Natural killer cell (primary cell): Measurements from ENCODE around the gene MAB21L2. TPM values are rescaled to one million over a fixed set of nuclear protein-coding genes. Genes with fewer than 3 reads are reported as not detected.
"Not testable (repeated sequence)": the region's sequence is repeated elsewhere in the genome, so short reads cannot be mapped to it uniquely, and the experiment has no call there.

ENCODE experiments used
- ATAC-seq, 3 donors: fragments of 150-1000 bp in 2 of 3; fragments of 200-7000 bp in 1 of 3; cut with Tn5 transposase; 1 replicate in 1 of 3; 2 replicates in 2 of 3; pipeline ENCODE4 v1.10.0; 2021; ENCODE audit warnings: mild to moderate bottlenecking in 2 of 3, moderate library complexity in 2 of 3
- DNase-seq, 2 donors: peaks; one replicate each; pipeline versions ENCODE4 v3.0.0 to v3.0.0-alpha.2; 2013 to 2021; ENCODE audit warnings: mixed read lengths in 1 of 2
- H3K27ac ChIP-seq: one replicate; pipeline ENCODE4 v1.5.1; 2013; ENCODE audit warnings: mild to moderate bottlenecking, low read length
- H3K27me3 ChIP-seq: one replicate; pipeline ENCODE4 v1.6.1; 2013; ENCODE audit warnings: low read length; ENCODE audit not compliant: control insufficient read depth, insufficient read depth
- H3K36me3 ChIP-seq: one replicate; pipeline ENCODE4 v1.6.1; 2013; ENCODE audit warnings: low read length; ENCODE audit not compliant: control insufficient read depth, insufficient read depth
- H3K4me1 ChIP-seq: one replicate; pipeline ENCODE4 v1.6.1; 2013; ENCODE audit warnings: low read length; ENCODE audit not compliant: control insufficient read depth, insufficient read depth
- H3K4me3 ChIP-seq: one replicate; pipeline ENCODE4 v1.5.1; 2013; ENCODE audit warnings: low read length
- H3K9me3 ChIP-seq: one replicate; pipeline ENCODE4 v1.6.1; 2013; ENCODE audit warnings: low read length; ENCODE audit not compliant: control insufficient read depth, insufficient read depth
- H3K27ac Mint-ChIP-seq, 2 donors: one replicate each; pipeline ENCODE4 v1.8.0; 2022; ENCODE audit warnings: mild to moderate bottlenecking in 2 of 2, mixed read lengths in 2 of 2, moderate library complexity in 1 of 2
- H3K27me3 Mint-ChIP-seq, 2 donors: one replicate each; pipeline ENCODE4 v1.8.0; 2022; ENCODE audit warnings: low read depth in 2 of 2, mixed read lengths in 2 of 2
- H3K36me3 Mint-ChIP-seq: one replicate; pipeline ENCODE4 v1.8.0; 2022; ENCODE audit warnings: mixed read lengths
- H3K4me1 Mint-ChIP-seq, 2 donors: one replicate each; pipeline ENCODE4 v1.8.0; 2022; ENCODE audit warnings: mixed read lengths in 2 of 2
- H3K4me3 Mint-ChIP-seq: one replicate; pipeline ENCODE4 v1.8.0; 2022; ENCODE audit warnings: mild to moderate bottlenecking, moderate library complexity, mixed read lengths
- H3K9me3 Mint-ChIP-seq, 2 donors: one replicate each; pipeline ENCODE4 v1.8.0; 2022; ENCODE audit warnings: mixed read lengths in 2 of 2
- WGBS: methylation state at CpG from one replicate; pipeline ENCODE4 v1.1.7; 2013; ENCODE audit warnings: missing lambda C conversion rate; ENCODE audit not compliant: insufficient coverage; 5-methylcytosine and 5-hydroxymethylcytosine counted together
- intact Hi-C: fragments of 100-400 bp; cut with micrococcal nuclease; formaldehyde crosslinking; loops from one replicate; pipeline ENCODE4 v1.14.2; 2022
- total RNA-seq, 4 donors: library from RNA; stranded (reverse); fragments of 120-200 nt in 1 of 4; gene quantifications; one replicate each; pipeline versions ENCODE4 v1.2.3 to v1.2.4, GENCODE V29; 2013 to 2022
- TF ChIP-seq, protein P1 (sequence below): fragments of 200-600 bp; IDR thresholded peaks from one replicate; pipeline ENCODE4 v1.8.0; 2022; ENCODE audit warnings: antibody characterized with exemption

Gene MAB21L2
- total RNA-seq, result not detected
- total RNA-seq (2013), result not detected

DNA sequence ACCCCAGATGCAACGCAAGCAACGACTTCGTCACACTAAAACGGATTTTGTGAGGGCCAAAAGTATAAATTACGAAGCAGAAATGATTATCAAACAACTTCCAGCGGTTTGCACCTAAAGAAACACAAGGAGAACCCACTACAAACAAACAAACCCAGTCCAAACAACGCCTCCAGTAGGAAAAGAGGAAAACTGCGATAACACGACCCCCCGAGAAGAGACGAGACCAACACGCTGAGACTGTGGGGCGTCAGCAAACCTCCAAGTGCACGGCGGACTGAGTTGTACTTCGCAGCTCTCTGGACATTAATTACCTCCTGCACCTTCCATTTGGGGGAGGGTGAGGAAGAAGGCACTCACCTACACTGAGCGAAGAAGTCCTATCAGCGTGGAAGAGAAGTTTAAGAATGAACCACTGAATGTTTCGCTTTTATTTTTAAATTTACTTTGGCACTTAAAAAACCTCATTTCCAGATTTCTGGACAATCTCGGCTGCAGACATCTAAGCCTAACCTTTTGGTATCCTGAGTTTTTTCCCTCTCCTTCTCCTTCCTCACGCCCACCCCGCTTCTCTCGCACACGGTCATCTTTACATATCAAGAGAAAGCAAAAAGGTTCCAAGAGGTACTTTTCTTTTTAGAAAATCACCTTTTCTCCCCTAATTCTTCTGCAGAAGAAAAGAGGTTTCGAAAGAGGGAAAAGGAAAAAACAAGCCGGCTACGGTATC is at the start of gene MAB21L2:
TSS of gene MAB21L2 (plus strand) at position 6 of the 727 bp plus-strand sequence. CDS start 879 bp downstream, outside the sequence.
- Mint-ChIP-seq H3K36me3 (peaks cover 7% of the 10 kb centered on the region), H3K9me3 (no peaks in the 10 kb centered on the region), H3K27me3 (no peaks in the 10 kb centered on the region), H3K4me1 (no peaks in the 10 kb centered on the region), H3K4me3 (no peak within 1 kb of the TSS), H3K27ac (no peak within 1 kb of the TSS)
- H3K9me3 ChIP-seq, result peaks cover 8% of the 10 kb centered on the region
- ATAC-seq, result no peak
- DNase-seq, result no peak
- peaks cover 15% of the 10 kb centered on the region for H3K36me3 ChIP-seq
- intact Hi-C loops, result no loop called here
- 98% methylated on average over 27 of the region's 27 CpGs for WGBS
- H3K4me1 ChIP-seq, result no peaks in the 10 kb centered on the region
- H3K27ac ChIP-seq, result no peak within 1 kb of the TSS
- TF ChIP-seq, protein P1, sequence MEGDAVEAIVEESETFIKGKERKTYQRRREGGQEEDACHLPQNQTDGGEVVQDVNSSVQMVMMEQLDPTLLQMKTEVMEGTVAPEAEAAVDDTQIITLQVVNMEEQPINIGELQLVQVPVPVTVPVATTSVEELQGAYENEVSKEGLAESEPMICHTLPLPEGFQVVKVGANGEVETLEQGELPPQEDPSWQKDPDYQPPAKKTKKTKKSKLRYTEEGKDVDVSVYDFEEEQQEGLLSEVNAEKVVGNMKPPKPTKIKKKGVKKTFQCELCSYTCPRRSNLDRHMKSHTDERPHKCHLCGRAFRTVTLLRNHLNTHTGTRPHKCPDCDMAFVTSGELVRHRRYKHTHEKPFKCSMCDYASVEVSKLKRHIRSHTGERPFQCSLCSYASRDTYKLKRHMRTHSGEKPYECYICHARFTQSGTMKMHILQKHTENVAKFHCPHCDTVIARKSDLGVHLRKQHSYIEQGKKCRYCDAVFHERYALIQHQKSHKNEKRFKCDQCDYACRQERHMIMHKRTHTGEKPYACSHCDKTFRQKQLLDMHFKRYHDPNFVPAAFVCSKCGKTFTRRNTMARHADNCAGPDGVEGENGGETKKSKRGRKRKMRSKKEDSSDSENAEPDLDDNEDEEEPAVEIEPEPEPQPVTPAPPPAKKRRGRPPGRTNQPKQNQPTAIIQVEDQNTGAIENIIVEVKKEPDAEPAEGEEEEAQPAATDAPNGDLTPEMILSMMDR, result no peak
- H3K4me3 ChIP-seq, result no peak within 1 kb of the TSS
- H3K27me3 ChIP-seq, result no peaks in the 10 kb centered on the region

DNA sequence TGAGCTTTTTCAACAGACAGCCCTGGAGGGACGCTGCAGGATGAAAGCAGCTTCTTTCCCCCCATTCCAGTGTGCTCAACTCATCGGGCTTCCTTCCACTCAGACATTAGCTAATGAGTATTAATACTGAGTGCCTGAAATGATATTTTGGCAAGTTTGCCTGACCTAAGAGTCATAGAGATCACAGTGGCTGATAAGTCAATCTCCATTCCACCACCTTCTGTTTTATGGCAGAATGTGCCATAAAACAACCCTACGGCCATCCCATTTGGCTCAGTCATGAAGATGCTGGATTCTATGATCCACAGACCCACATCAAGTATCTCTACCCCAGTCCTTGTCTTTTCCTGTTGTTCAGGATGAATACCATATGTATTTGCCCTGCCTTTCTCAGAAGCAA is 48.3 kb upstream of the MAB21L2 start:
- Histone ChIP-seq H3K27ac (no peak overlapping the region), H3K27me3 (no peaks in the 10 kb centered on the region), H3K9me3 (no peaks in the 10 kb centered on the region), H3K4me1 (no peaks in the 10 kb centered on the region), H3K4me3 (no peak overlapping the region), H3K36me3 (no peaks in the 10 kb centered on the region)
- Mint-ChIP-seq H3K36me3 (no peaks in the 10 kb centered on the region), H3K27me3 (no peaks in the 10 kb centered on the region), H3K4me3 (no peak overlapping the region), H3K4me1 (peaks cover 5 to 7% of the 10 kb centered on the region in 2 donors), H3K9me3 (no peaks in the 10 kb centered on the region), H3K27ac (no peak overlapping the region)
- TF ChIP-seq, protein P1, result no peak
- 93% methylated on average over 1 of the region's 3 CpGs for WGBS
- ATAC-seq (no peak), DNase-seq (no peak)
- intact Hi-C loops, result no loop called here

DNA sequence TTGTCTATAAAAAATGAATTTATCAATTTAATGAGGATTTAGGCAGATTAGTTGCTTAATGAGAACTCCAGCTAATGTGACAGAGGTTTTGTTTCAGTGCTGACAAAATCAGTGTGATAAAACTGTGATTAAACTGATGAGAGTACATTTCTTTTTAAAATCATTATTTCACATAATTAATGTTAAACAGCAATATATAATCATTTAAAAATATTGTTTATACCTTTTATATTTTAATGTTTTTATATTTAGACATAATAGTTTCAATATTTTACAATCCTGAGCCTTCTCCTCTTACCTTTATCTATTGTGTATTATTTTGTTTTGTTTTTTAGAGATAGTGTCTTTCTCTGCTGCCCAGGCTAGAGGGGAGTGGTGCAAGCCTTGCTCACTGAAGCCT is 47.1 kb upstream of the MAB21L2 start:
- no peaks in the 10 kb centered on the region for H3K36me3 Mint-ChIP-seq
- TF ChIP-seq, protein P1, result no peak
- H3K4me1 ChIP-seq, result no peaks in the 10 kb centered on the region
- no peak overlapping the region for H3K4me3 Mint-ChIP-seq
- H3K9me3 Mint-ChIP-seq, result no peaks in the 10 kb centered on the region
- no peaks in the 10 kb centered on the region for H3K27me3 Mint-ChIP-seq
- ATAC-seq, result no peak
- H3K36me3 ChIP-seq, result no peaks in the 10 kb centered on the region
- H3K27me3 ChIP-seq, result no peaks in the 10 kb centered on the region
- intact Hi-C loops, result no loop called here
- no peak overlapping the region for H3K27ac Mint-ChIP-seq
- no peak for DNase-seq
- no peak overlapping the region for H3K27ac ChIP-seq
- peaks cover 5 to 7% of the 10 kb centered on the region in 2 donors for H3K4me1 Mint-ChIP-seq
- H3K4me3 ChIP-seq, result no peak overlapping the region
- H3K9me3 ChIP-seq, result no peaks in the 10 kb centered on the region

DNA sequence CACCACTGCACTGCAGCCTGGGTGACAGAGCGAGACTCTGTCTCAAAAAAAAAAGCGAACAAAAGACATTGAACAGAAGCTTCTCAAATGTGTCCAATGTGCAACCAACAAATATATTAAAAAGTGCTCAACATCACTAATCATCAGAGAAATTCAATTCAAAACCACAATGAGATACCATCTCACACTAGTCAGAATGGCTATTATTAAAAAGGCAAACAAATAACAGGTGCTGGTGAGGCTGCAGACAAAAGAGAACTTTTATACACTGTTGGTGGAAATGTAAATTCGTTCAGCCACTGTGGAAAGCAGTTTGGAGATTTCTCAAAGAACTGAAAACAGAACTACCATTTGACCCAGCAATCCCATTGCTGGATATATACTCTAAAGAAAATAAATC is 44.0 kb upstream of the MAB21L2 start:
- H3K36me3 Mint-ChIP-seq, ATAC-seq, H3K4me3 Mint-ChIP-seq, H3K9me3 ChIP-seq, H3K27me3 Mint-ChIP-seq, H3K27ac Mint-ChIP-seq, H3K27ac ChIP-seq, DNase-seq, H3K9me3 Mint-ChIP-seq, H3K4me1 Mint-ChIP-seq, H3K4me3 ChIP-seq, intact Hi-C loops, H3K27me3 ChIP-seq, H3K4me1 ChIP-seq, H3K36me3 ChIP-seq: not testable (repeated sequence)
- whole genome bisulfite sequencing, result 93% methylated on average over 3 of the region's 3 CpGs
